Hematopoietic multipotent progenitor cell treated with erythropoietin and hydrocortisone succinate and interleukin-3 and kit ligand, for 4 days (in vitro differentiated cells): Measurements from ENCODE around the gene OR5D14.

ENCODE experiments used
- DNase-seq: peaks from one replicate; pipeline ENCODE4 v3.0.0-alpha.2; 2015

Gene OR5D14

GRCh38 chr11:55795256-55795655, at the start of gene OR5D14:
Gene OR5D14, plus strand, starts transcription at chr11:55795556. Its CDS starts 0 bp downstream, at chr11:55795556.
- no peak for DNase-seq

GRCh38 chr11:55773138-55773537, 22.2 kb upstream of the OR5D14 start, which contains the start of gene OR5D13:
Gene OR5D13, plus strand, starts transcription at chr11:55773438. Its CDS starts 0 bp downstream, at chr11:55773438.
- DNase-seq, result no peak

- no peak for DNase-seq
These were observed 3.8 kb upstream of the OR5D14 start for GRCh38 chr11:55791606-55792005.

- DNase-seq, result no peak
These were observed 2.0 kb upstream of the OR5D14 start for GRCh38 chr11:55793321-55793720.

GRCh38 chr11:55806248-55806647, 10.9 kb downstream of the OR5D14 start:
- DNase-seq, result no peak

- DNase-seq, result no peak
These were observed 15.7 kb downstream of the OR5D14 start, which contains the start of gene OR5L1 for GRCh38 chr11:55811067-55811466. Gene OR5L1, plus strand, starts transcription at chr11:55811367. Its CDS starts 100 bp downstream, at chr11:55811467.

GRCh38 chr11:55819330-55819729, 24.0 kb downstream of the OR5D14 start, which contains the start of gene OR5D18:
Gene OR5D18, plus strand, starts transcription at chr11:55819630. Its CDS starts 0 bp downstream, at chr11:55819630.
- no peak for DNase-seq

GRCh38 chr11:55826919-55827318, 31.6 kb downstream of the OR5D14 start, which contains the start of gene OR5L2:
Gene OR5L2, plus strand, starts transcription at chr11:55827219. Its CDS starts 0 bp downstream, at chr11:55827219.
- DNase-seq, result no peak

GRCh38 chr11:55838452-55838851, 43.1 kb downstream of the OR5D14 start, which contains the start of gene OR5D16:
Gene OR5D16, plus strand, starts transcription at chr11:55838752. Its CDS starts 0 bp downstream, at chr11:55838752.
- DNase-seq, result no peak
